ENCODE measurements around the gene LCMT2. TPM values are rescaled to one million over a fixed set of nuclear protein-coding genes. Genes with fewer than 3 reads are reported as not detected.

The LCMT2 gene
- total and polyA plus RNA-seq, 4 donors = 1.3 to 9.2 (median 5.9) TPM

Other genes with a start within 250 kb of the LCMT2 start
- 10 to 100 TPM; 40.6 to 43.7 TPM for gene UBR1, start 224.5 kb downstream of the LCMT2 start, total RNA-seq
- 1 to 10 TPM; 4.0 to 9.3 TPM for gene UBR1, start 224.5 kb downstream of the LCMT2 start, polyA plus RNA-seq
- gene TMEM62, start 197.0 kb downstream of the LCMT2 start, total RNA-seq = 10 to 100 TPM; 24.1 to 24.5 TPM
- gene TMEM62, start 197.0 kb downstream of the LCMT2 start, polyA plus RNA-seq = 10 to 100 TPM; 13.8 to 28.9 TPM
- 10 to 100 TPM; 60.7 to 68.7 TPM for gene CCNDBP1, start 145.2 kb downstream of the LCMT2 start, total RNA-seq
- 10 to 100 TPM; 82.8 to 90.3 TPM for gene CCNDBP1, start 145.2 kb downstream of the LCMT2 start, polyA plus RNA-seq
- gene EPB42, start 109.6 kb downstream of the LCMT2 start, total RNA-seq = under 1 TPM in 1 of 2 donors, not detected in 1; 0.60 TPM
- not detected for gene EPB42, start 109.6 kb downstream of the LCMT2 start, polyA plus RNA-seq
- under 1 TPM in 1 of 2 donors, not detected in 1; 0.84 TPM for gene TGM5, start 63.6 kb downstream of the LCMT2 start, total RNA-seq
- gene TGM5, start 63.6 kb downstream of the LCMT2 start, polyA plus RNA-seq = not detected
- not detected for gene TGM7, start 28.3 kb downstream of the LCMT2 start, total RNA-seq
- not detected for gene TGM7, start 28.3 kb downstream of the LCMT2 start, polyA plus RNA-seq
- 10 to 100 TPM; 20.3 to 21.7 TPM for gene ZSCAN29, start 40.5 kb upstream of the LCMT2 start, total RNA-seq
- 1 to 10 TPM; 4.2 to 5.0 TPM for gene ZSCAN29, start 40.5 kb upstream of the LCMT2 start, polyA plus RNA-seq
- 10 to 100 TPM; 14.6 to 16.3 TPM for gene TUBGCP4, start 40.5 kb upstream of the LCMT2 start, total RNA-seq
- gene TUBGCP4, start 40.5 kb upstream of the LCMT2 start, polyA plus RNA-seq = 1 to 10 TPM; 3.5 to 6.0 TPM
- 10 to 100 TPM; 37.7 to 63.2 TPM for gene TP53BP1, start 162.6 kb upstream of the LCMT2 start, total RNA-seq
- 10 to 100 TPM in 1 of 2 donors, 1 to 10 TPM in 1; 3.4 to 22.5 TPM for gene TP53BP1, start 162.6 kb upstream of the LCMT2 start, polyA plus RNA-seq
- 10 to 100 TPM; 36.4 to 49.3 TPM for gene MAP1A, start 187.0 kb upstream of the LCMT2 start, total RNA-seq
- 1 to 10 TPM; 5.2 to 5.5 TPM for gene MAP1A, start 187.0 kb upstream of the LCMT2 start, polyA plus RNA-seq